Measurements from ENCODE around the gene KCNH4. TPM values are rescaled to one million over a fixed set of nuclear protein-coding genes. Genes with fewer than 3 reads are reported as not detected.

The KCNH4 gene
- total and polyA plus RNA-seq, 2 of the 13 experiments (the other 11 are each of a cell fraction or from before 2014, with no cell fraction given), result 0.01 to 0.09 TPM

DNA sequence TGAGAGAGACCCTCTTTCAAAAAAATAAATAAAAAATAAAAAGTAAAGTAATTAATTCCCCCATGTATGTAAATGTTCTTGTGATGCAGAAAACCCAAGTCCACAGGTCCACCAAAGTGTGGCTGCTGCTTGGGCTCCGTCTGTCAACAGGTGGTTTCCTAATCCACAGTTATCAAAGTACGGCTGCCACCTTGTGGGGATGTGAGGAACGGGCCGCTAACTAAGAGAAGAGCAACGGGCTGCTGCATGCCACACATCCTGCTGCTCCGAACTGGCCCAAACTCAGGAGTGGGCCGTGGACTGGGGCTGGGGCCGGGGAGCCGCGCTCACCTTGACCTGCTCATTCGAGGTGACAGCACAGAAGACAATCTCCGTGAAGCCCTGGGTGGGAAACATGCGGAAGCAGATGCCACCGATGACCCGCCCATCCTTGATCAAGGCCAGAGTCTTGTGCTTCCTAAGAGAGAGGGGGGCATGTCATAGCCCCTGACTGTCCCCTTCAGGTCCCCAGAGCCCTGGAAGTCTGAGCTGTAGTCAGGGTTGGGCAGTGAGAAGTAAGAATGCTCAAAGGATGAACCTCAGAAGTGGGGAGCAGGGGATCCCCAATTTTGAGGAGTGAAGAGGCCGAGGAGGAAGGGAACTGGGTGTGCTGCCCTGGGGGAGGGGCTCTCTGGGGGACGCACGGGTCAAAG is 64.1 kb downstream of the KCNH4 start (continued):
- TF ChIP-seq MED8 (CRISPR knock-in tag; IDR thresholded peaks at IDR 0.05; ENCODE audit: insufficient replicate concordance) (no peak), ZBTB1 (CRISPR knock-in tag; IDR thresholded peaks at IDR 0.05; ENCODE audit: borderline replicate concordance) (no peak), ZNF556 (CRISPR knock-in tag; IDR thresholded peaks at IDR 0.05; ENCODE audit: borderline replicate concordance) (no peak), ZFP41 (CRISPR knock-in tag; IDR thresholded peaks at IDR 0.05; ENCODE audit: borderline replicate concordance) (no peak), MIXL1 (CRISPR knock-in tag; IDR thresholded peaks at IDR 0.05) (peak; percentile 48; the same call in 1 of the 2 replicates), MTF2 (CRISPR knock-in tag; IDR thresholded peaks at IDR 0.05; ENCODE audit: borderline replicate concordance) (no peak), ZNF468 (CRISPR knock-in tag; IDR thresholded peaks at IDR 0.05) (no peak), ZNF329 (CRISPR knock-in tag; IDR thresholded peaks at IDR 0.05; ENCODE audit: low read depth) (no peak), MXI1 (IDR thresholded peaks at IDR 0.05; ENCODE audit: borderline replicate concordance, low read depth, low read length) (no peak; the same call in 2 of the 3 replicates), KMT2A (CRISPR knock-in tag; IDR thresholded peaks at IDR 0.05) (0 out of 2 replicates have a peak, but pooled peaks have one; percentile 30), TBL1XR1 (IDR thresholded peaks at IDR 0.05; ENCODE audit: borderline replicate concordance, low read length, partially characterized antibody) (no peak), ZFP37 (CRISPR knock-in tag; IDR thresholded peaks at IDR 0.05; ENCODE audit: borderline replicate concordance) (no peak), ZNF282 (IDR thresholded peaks at IDR 0.05; ENCODE audit: partially characterized antibody) (no peak), FIP1L1 (IDR thresholded peaks at IDR 0.05; ENCODE audit: borderline replicate concordance, insufficient read depth, low read depth, low read length) (no peak), HNF4A (CRISPR knock-in tag; IDR thresholded peaks at IDR 0.05) (no peak), EZH2 (conservative IDR thresholded peaks at IDR 0.05; ENCODE audit: low read depth, low read length) (no peak), ZNF878 (CRISPR knock-in tag; IDR thresholded peaks at IDR 0.05) (no peak), ZNF7 (CRISPR knock-in tag; IDR thresholded peaks at IDR 0.05) (no peak), KDM3A (CRISPR knock-in tag; IDR thresholded peaks at IDR 0.05; ENCODE audit: low read depth) (peak; percentile 71; the same call in 1 of the 2 replicates), JDP2 (CRISPR knock-in tag; IDR thresholded peaks at IDR 0.05; ENCODE audit: borderline replicate concordance) (no peak), NFRKB (IDR thresholded peaks at IDR 0.05) (no peak)
- TF ChIP-seq, protein P1, sequence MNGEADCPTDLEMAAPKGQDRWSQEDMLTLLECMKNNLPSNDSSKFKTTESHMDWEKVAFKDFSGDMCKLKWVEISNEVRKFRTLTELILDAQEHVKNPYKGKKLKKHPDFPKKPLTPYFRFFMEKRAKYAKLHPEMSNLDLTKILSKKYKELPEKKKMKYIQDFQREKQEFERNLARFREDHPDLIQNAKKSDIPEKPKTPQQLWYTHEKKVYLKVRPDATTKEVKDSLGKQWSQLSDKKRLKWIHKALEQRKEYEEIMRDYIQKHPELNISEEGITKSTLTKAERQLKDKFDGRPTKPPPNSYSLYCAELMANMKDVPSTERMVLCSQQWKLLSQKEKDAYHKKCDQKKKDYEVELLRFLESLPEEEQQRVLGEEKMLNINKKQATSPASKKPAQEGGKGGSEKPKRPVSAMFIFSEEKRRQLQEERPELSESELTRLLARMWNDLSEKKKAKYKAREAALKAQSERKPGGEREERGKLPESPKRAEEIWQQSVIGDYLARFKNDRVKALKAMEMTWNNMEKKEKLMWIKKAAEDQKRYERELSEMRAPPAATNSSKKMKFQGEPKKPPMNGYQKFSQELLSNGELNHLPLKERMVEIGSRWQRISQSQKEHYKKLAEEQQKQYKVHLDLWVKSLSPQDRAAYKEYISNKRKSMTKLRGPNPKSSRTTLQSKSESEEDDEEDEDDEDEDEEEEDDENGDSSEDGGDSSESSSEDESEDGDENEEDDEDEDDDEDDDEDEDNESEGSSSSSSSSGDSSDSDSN (CRISPR knock-in tag; IDR thresholded peaks at IDR 0.05), result no peak
- TF ChIP-seq, protein P2, sequence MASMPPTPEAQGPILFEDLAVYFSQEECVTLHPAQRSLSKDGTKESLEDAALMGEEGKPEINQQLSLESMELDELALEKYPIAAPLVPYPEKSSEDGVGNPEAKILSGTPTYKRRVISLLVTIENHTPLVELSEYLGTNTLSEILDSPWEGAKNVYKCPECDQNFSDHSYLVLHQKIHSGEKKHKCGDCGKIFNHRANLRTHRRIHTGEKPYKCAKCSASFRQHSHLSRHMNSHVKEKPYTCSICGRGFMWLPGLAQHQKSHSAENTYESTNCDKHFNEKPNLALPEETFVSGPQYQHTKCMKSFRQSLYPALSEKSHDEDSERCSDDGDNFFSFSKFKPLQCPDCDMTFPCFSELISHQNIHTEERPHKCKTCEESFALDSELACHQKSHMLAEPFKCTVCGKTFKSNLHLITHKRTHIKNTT (CRISPR knock-in tag; IDR thresholded peaks at IDR 0.05), result no peak
- TF ChIP-seq, protein P3, sequence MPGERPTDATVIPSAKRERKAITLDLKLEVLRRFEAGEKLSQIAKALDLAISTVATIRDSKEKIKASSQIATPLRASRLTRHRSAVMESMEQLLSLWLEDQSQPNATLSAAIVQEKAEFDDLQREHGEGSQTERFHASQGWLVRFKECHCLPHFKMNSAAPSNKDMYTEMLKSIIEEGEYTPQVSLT (CRISPR knock-in tag; IDR thresholded peaks at IDR 0.05; ENCODE audit: borderline replicate concordance, low read depth), result no peak
- TF ChIP-seq, protein P4, sequence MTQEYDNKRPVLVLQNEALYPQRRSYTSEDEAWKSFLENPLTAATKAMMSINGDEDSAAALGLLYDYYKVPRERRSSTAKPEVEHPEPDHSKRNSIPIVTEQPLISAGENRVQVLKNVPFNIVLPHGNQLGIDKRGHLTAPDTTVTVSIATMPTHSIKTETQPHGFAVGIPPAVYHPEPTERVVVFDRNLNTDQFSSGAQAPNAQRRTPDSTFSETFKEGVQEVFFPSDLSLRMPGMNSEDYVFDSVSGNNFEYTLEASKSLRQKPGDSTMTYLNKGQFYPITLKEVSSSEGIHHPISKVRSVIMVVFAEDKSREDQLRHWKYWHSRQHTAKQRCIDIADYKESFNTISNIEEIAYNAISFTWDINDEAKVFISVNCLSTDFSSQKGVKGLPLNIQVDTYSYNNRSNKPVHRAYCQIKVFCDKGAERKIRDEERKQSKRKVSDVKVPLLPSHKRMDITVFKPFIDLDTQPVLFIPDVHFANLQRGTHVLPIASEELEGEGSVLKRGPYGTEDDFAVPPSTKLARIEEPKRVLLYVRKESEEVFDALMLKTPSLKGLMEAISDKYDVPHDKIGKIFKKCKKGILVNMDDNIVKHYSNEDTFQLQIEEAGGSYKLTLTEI (CRISPR knock-in tag; conservative IDR thresholded peaks at IDR 0.05), result no peak
- TF ChIP-seq, protein P5, sequence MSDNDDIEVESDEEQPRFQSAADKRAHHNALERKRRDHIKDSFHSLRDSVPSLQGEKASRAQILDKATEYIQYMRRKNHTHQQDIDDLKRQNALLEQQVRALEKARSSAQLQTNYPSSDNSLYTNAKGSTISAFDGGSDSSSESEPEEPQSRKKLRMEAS (IDR thresholded peaks at IDR 0.05), result peak; percentile 28; the same call in 1 of the 2 replicates

Data from HepG2 (cell line).